Natural killer cell treated with Interleukin-12 subunit alpha and Interleukin-12 subunit beta and Interleukin-15 and Interleukin-18, amount 100 ng/mL, for 72 hours (primary cell): ENCODE results near the gene AHDC1. TPM values are rescaled to one million over a fixed set of nuclear protein-coding genes. Genes with fewer than 3 reads are reported as not detected.

Experiments
- ATAC-seq, 2 donors: fragments of 150-1000 bp; cut with Tn5 transposase in 1 of 2; sonication (Bioruptor Pico), chemical (Tn5 transposase) in 1 of 2; 2 replicates each; pipeline ENCODE4 v1.10.0; 2021
- DNase-seq: peaks from one replicate; pipeline ENCODE4 v3.0.0; 2022; ENCODE audit warnings: low spot score
- H3K27ac Mint-ChIP-seq, 2 donors: 1 replicate in 1 of 2; 2 replicates in 1 of 2; pipeline ENCODE4 v1.8.0; 2022; ENCODE audit warnings: mixed read lengths in 2 of 2, mild to moderate bottlenecking in 1 of 2, moderate library complexity in 1 of 2
- H3K27me3 Mint-ChIP-seq, 2 donors: 1 replicate in 1 of 2; 2 replicates in 1 of 2; pipeline ENCODE4 v1.8.0; 2022; ENCODE audit warnings: mixed read lengths in 2 of 2
- H3K36me3 Mint-ChIP-seq: one replicate; pipeline ENCODE4 v1.8.0; 2022; ENCODE audit warnings: mixed read lengths
- H3K4me1 Mint-ChIP-seq, 2 donors: 1 replicate in 1 of 2; 2 replicates in 1 of 2; pipeline ENCODE4 v1.8.0; 2022; ENCODE audit warnings: low read depth in 2 of 2, mixed read lengths in 2 of 2, mild to moderate bottlenecking in 1 of 2
- H3K4me3 Mint-ChIP-seq: one replicate; pipeline ENCODE4 v1.8.0; 2022; ENCODE audit warnings: mixed read lengths
- H3K9me3 Mint-ChIP-seq: 2 replicates; pipeline ENCODE4 v1.8.0; 2022; ENCODE audit warnings: mixed read lengths
- total RNA-seq, 2 donors: library from RNA; stranded (reverse); gene quantifications; one replicate each; pipeline ENCODE4 v1.2.3, GENCODE V29; 2022

The AHDC1 gene
- total RNA-seq, 2 donors from 2014 or later: 38.8 to 42.9 TPM

DNA sequence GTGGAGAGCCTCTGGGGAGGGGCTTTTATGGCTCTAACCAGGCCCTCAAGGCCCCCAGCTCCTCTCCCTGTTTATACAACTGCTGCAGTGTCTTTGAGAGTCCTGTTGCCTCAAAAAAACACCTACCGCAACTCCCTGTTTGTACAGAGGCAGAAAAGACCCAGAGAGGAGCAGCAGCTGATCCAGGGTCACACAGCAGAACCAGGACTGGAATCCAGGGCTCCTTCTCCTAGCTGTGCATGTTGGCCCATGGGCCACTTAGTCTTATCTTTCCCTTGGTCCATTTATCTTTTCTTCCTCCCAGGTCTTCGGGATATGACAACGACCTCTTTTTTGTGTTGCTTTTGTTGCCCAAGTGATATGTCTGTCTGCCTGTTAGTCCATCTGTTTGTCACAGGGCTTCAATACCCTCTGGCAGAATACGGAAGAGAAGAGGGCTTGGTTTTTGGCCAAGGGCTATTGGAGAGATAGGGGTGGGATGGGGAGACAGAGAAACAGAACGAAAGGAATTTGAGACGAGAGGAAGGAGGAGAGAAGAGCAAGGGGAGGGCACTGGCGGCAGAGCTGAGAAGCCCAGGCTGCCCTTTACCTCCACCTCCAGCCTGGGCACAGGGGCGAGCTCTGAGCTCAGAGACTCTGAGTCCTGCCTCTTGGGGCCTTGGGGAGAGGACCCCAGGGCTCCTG lies 80.5 kb downstream of the AHDC1 start:
- Mint-ChIP-seq H3K4me1 (peaks cover 27 to 32% of the 10 kb centered on the region in 2 donors), H3K4me3 (no peak overlapping the region), H3K36me3 (no peaks in the 10 kb centered on the region), H3K27me3 (peaks cover 2 to 15% of the 10 kb centered on the region in 2 donors), H3K9me3 (no peaks in the 10 kb centered on the region), H3K27ac (peak overlapping the region in 1 of 2 donors; percentile 19)
- ATAC-seq (no peak), DNase-seq (no peak)

DNA sequence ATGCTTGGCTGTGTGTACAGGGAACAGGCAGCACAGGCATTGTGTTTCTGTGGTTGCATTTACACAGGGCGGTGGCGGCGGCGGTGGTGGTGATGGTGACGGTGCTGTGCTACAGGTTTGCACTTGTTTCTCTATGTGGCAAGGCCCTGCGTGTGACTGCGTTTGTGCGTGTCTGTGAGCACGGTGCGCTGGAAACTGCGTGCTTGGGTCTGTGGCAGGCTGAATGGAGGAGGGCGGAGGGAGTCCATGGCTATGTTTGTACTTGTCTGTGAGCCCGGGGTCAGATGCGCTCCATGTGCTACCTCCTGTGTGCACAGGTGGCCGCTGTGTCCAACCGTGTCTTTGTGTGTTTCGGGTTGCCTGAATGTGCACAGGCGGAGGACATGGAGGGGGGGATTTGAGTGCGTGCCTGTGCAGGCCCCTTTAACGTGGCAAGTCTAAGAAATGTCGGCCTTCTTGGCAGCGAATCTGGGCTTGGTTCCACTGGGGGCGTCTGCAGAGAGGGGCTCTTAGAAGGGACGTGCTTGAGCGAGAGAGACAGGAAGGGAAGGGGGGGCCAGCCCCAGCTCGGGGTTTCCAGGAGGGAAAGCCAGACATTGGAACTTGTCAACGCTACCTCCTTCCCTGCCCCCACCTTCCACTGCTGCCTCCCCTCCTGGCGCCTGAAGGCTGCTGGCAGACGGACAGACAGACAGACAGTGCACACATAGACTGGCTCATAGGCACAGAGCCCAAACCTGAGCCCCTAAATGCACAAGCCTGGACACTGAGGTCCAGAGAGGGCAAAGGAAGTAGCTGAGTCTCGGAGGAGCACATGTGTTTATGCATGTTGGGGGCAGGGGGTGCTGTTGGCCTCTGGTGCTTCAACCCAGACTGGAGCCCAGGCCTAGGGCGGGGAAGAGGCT lies 81.3 kb downstream of the AHDC1 start:
- Mint-ChIP-seq H3K36me3 (no peaks in the 10 kb centered on the region), H3K4me1 (peaks cover 24 to 29% of the 10 kb centered on the region in 2 donors), H3K9me3 (no peaks in the 10 kb centered on the region), H3K4me3 (peak overlapping the region; percentile 54), H3K27ac (peak overlapping the region; percentile 28 to 35), H3K27me3 (peaks cover 0 to 17% of the 10 kb centered on the region in 2 donors)
- DNase-seq (no peak), ATAC-seq (peak; percentile 54 to 67)

DNA sequence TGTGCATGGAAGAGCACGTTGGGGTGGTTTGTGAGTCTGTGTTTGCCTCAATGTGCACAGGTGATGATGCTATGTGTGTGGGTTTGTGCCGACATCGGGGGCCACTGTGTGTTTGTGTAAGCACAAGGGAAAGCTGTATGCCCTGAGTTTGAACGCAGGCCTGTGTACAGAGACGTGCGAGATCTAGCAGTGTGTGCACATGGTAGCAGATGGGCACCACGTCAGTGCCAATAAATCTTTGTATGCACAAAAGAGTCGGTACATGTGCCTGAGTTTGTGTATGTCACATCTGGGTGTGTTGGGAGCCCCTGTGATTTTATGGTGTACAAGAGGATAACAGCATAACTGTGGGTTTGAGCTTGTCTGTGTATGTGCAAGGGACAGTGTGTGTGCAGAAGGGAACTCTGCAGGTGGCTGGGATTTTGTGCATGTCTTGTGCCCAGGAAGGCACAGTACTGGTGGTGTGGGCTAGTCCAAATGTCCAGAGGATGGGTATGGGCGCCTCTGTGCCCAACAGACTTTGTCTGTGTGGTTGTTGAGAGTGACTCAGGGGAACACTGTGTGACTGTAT lies 82.0 kb downstream of the AHDC1 start:
- Mint-ChIP-seq H3K27me3 (peaks cover 0 to 17% of the 10 kb centered on the region in 2 donors), H3K9me3 (no peaks in the 10 kb centered on the region), H3K4me3 (peak overlapping the region; percentile 54), H3K36me3 (no peaks in the 10 kb centered on the region), H3K4me1 (peaks cover 24 to 29% of the 10 kb centered on the region in 2 donors), H3K27ac (peak overlapping the region; percentile 28 to 35)
- ATAC-seq (peak in 1 of 2 donors; percentile 7), DNase-seq (no peak)

DNA sequence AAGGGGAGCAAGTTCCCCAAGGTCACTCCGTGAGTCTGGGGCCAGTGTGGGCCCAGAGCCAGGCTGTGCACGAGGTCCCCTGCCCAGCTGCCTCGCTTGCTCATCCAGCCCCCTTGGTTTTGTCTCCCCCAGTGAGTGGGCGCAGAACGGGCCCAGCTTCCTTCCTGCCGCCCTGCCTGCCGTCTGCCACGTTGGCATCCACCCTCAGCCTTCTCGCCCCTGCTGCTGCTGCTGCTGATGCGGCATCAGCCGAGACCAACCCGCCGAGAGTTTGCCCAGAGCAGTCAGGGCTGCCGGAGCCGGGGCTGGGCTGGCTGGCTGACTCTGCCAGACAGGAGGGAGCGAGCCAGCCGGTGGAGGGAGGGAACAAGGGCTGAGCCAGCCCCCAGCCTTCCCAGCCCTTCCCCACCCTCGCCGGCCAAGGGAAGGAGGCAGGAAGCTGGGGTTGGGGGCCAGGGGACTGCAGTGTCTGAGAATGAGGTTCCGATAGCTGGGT lies 82.6 kb downstream of the AHDC1 start:
- Mint-ChIP-seq H3K9me3 (no peaks in the 10 kb centered on the region), H3K4me3 (peak overlapping the region; percentile 54), H3K27me3 (peaks cover 0 to 12% of the 10 kb centered on the region in 2 donors), H3K36me3 (no peaks in the 10 kb centered on the region), H3K27ac (peak overlapping the region; percentile 28 to 35), H3K4me1 (peaks cover 19 to 25% of the 10 kb centered on the region in 2 donors)
- DNase-seq (no peak), ATAC-seq (peak in 1 of 2 donors; percentile 48)

DNA sequence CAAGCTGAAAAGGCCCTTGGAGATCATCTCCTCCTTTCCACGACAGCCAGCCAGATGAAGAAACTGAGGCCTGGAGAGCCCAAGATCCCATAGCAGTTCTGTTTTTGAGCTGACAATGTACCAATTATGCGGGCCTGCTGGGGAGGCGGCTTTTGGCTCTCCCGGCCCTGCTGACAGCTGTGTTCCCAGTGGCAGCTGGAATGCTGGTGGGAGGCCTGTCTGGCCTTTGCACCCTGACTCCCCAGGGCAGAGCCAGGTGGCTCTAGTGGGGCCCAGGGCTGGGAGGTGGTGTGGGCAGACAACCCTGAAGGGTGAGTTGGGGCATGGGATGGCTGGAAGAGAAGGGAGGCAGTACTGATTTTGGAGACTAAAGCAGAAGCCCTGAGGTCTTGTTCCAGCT lies 83.3 kb downstream of the AHDC1 start:
- Mint-ChIP-seq H3K36me3 (no peaks in the 10 kb centered on the region), H3K27me3 (peaks cover 0 to 12% of the 10 kb centered on the region in 2 donors), H3K4me3 (no peak overlapping the region), H3K9me3 (no peaks in the 10 kb centered on the region), H3K4me1 (peaks cover 15 to 19% of the 10 kb centered on the region in 2 donors), H3K27ac (peak overlapping the region in 1 of 2 donors; percentile 17)
- DNase-seq (no peak), ATAC-seq (no peak)

DNA sequence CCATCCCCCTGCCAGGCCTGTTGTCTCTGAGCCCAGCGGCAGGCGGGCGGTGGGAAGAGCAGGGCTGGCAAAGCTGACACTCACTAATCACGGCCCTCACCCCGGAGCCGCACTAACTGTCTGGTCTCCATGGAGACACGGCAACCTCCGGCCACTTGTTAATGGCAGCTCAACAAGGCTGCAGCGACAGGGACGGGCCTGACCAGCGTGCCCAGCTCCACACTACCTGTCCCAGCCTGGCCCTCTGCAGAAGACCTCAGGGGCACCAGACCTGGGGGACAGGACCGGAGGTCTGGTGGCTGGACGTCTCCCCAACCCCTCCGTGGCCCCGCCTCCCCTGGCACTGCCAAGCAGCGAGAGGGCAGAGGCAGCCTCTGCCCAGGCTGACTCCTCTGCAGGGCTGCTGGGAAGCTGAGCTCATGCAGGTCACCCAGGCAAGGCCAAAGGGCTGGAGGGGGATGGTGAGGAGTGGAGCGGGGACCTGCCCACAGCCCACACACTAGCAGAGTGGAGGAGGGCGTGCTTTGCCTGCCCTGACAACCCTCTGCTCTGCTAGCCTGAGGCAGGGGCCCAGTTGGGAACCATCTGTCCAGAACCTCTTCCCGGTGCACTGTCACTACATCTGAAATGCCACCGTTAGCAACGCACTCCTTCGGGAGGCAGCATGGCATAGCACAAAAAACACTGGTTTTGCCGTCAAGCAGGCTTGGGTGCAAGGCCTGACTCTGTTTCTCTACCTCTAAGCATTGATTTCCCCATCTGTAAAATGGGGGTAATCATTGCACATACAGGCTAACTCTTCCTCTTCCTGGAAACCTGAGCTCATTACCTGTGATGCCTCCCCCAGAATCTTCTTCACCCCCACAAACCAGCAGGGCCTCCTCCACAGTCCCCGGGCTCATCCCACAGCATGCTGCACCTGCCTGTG lies 84.3 kb downstream of the AHDC1 start:
- DNase-seq (no peak), ATAC-seq (no peak)
- H3K27ac Mint-ChIP-seq: peak overlapping the region in 1 of 2 donors; percentile 17
- no peak overlapping the region for H3K4me3 Mint-ChIP-seq
- no peaks in the 10 kb centered on the region for H3K36me3 Mint-ChIP-seq
- no peaks in the 10 kb centered on the region for H3K9me3 Mint-ChIP-seq
- peaks cover 14 to 15% of the 10 kb centered on the region in 2 donors for H3K4me1 Mint-ChIP-seq
- peaks cover 0 to 12% of the 10 kb centered on the region in 2 donors for H3K27me3 Mint-ChIP-seq

DNA sequence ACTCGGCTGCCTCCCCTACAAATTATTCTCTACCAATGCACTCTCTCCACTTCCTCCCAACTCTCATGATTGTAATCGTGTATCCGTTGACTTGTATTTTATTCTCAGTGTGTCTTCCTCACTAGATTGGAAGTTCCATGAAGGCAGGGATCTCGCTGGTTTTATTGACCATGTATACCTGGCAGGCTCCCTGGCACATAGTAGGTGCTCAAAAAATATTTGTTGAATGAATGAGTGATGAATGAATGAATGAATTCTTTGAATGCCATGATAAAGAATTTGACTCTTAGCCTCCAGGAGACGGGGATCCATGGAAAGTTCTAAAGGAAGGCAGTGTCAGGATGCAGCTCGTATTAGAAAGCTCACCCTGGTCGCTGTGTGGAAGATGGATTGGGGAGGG lies 85.1 kb downstream of the AHDC1 start:
- Mint-ChIP-seq H3K27me3 (peaks cover 0 to 9% of the 10 kb centered on the region in 2 donors), H3K9me3 (no peaks in the 10 kb centered on the region), H3K4me3 (no peak overlapping the region), H3K27ac (no peak overlapping the region), H3K36me3 (no peaks in the 10 kb centered on the region), H3K4me1 (peaks cover 14 to 15% of the 10 kb centered on the region in 2 donors)
- DNase-seq (no peak), ATAC-seq (no peak)

DNA sequence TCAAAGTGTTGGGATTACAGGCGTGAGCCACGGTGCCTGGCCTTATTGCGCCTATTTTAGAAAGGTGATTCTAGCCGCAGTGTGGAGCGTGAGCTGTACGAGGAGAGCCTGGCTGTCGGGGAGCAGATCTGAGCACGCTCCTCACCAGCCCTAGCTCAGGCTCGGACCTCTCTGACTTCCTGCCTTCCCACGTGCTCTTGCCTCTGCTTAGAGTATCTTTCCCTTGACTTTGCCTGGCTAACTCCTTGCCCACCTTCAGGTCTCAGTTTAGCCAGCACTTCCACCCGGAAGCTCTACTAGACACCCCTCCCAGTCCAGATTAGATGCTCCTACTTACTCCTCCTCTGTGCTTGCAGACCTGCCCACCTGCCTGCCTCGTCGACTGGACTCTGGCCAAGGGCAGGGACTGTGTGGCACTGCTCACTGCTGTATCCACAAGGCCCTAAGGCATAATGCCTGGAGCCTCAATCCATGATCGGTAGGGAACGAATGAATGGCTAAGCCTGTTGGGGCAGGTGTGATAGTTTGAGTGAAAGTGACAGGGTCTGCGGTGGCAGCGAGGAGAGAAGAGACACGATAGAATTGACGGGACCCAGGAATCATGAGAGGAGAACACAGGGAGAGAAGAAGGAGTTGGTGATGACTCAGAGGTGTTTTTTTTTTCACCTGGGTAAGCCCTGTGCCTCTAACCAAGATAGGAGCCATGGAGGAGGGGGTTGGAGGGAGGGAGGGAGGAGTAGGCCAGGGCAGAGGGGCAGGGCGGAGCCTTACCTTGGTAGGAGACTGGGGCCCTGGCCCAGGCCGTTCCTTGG lies 85.8 kb downstream of the AHDC1 start:
- H3K4me1 Mint-ChIP-seq: peaks cover 14 to 15% of the 10 kb centered on the region in 2 donors
- H3K36me3 Mint-ChIP-seq: no peaks in the 10 kb centered on the region
- no peak overlapping the region for H3K27ac Mint-ChIP-seq
- ATAC-seq (no peak), DNase-seq (no peak)
- no peaks in the 10 kb centered on the region for H3K9me3 Mint-ChIP-seq
- no peak overlapping the region for H3K4me3 Mint-ChIP-seq
- peaks cover 0 to 6% of the 10 kb centered on the region in 2 donors for H3K27me3 Mint-ChIP-seq

DNA sequence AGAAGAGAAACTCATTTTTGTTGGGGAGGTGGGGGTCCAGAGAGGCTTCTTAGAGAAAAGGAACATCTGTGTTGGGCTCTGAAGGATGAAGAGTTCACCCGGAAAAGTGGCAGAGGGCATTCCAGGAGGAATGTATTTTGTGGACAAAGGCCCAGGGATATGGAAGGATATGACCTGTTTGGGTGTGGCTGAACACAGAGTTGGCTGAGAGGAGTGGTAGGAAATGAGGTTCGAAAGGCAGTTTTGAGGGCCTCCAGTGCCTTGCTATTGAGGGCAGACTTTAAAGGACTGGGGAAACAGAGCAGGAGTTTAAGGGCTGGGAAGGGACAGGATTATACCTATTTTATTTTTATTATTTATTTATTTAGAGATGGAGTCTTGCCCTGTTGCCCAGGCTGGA lies 86.6 kb downstream of the AHDC1 start:
- ATAC-seq (no peak), DNase-seq (no peak)
- Mint-ChIP-seq H3K27me3 (peaks cover 0 to 6% of the 10 kb centered on the region in 2 donors), H3K9me3 (no peaks in the 10 kb centered on the region), H3K27ac (peak overlapping the region in 1 of 2 donors; percentile 20), H3K4me3 (no peak overlapping the region), H3K36me3 (no peaks in the 10 kb centered on the region), H3K4me1 (peaks cover 9 to 10% of the 10 kb centered on the region in 2 donors)

DNA sequence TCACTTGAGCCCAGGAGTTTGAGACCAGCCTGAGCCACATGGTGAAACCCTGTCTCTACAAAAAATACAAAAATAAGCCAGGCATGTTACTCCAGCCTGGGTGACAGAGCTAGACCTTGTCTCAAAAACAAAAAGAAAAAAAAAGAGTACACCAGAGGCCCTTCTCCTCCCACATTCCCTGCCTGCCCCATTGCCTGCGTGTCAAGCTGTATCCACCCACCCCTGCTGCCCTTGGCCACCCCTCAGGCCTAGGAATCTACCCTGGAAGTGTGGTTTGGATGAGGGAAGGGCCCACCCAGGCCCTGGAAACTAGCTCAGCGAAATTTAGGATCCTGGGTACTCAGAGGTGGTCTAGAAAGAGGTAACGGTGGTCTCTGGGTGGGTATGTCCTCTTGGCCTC lies 88.3 kb downstream of the AHDC1 start:
- no peaks in the 10 kb centered on the region for H3K4me1 Mint-ChIP-seq
- H3K9me3 Mint-ChIP-seq: no peaks in the 10 kb centered on the region
- H3K27ac Mint-ChIP-seq: no peak overlapping the region
- H3K4me3 Mint-ChIP-seq: no peak overlapping the region
- DNase-seq (no peak), ATAC-seq (no peak)
- H3K36me3 Mint-ChIP-seq: no peaks in the 10 kb centered on the region
- peaks cover 0 to 2% of the 10 kb centered on the region in 2 donors for H3K27me3 Mint-ChIP-seq

DNA sequence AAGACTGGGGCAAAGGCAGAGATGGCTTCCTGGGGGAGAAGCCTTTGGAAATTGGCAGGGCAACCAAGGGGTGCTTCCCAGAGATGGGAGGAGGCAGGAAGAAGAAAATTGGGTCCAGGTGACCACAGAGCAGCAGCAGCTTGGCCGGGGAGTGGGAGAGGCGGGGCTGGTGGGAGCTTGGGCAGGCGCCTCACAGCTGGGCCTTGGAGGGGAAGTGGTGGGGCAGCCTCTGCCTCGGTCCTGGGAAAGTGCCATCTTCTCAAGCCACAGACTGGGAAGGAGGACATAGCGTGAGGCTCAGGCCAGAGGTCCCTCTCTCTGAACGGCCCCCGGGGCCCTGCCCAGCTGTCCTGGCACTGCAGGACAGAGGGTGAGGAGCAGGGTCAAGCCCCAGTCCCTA lies 90.0 kb downstream of the AHDC1 start:
- Mint-ChIP-seq H3K9me3 (no peaks in the 10 kb centered on the region), H3K36me3 (no peaks in the 10 kb centered on the region), H3K27ac (no peak overlapping the region), H3K4me3 (no peak overlapping the region), H3K4me1 (no peaks in the 10 kb centered on the region), H3K27me3 (peaks cover 0 to 2% of the 10 kb centered on the region in 2 donors)
- DNase-seq (no peak), ATAC-seq (no peak)

DNA sequence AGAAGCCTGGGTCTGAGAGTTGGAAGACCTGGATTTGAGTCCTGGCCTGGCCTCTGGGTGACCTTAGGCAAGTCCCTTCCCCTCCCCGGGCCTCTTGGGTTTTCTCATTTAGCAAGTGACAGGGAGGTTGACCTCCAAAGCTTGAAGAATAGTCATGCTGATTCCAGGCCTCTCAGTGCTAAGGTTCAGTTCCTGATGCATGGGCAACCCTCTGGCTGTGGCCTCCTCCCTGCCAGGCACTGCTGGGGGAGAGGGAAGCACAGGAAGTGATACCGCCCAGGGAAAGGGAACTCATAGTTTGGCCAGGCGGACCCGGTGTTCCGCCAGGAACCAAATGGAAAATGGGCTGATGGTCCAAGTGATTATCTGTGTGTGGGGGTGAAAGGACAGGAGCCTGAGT lies 90.4 kb downstream of the AHDC1 start:
- Mint-ChIP-seq H3K27ac (no peak overlapping the region), H3K27me3 (peaks cover 0 to 2% of the 10 kb centered on the region in 2 donors), H3K36me3 (no peaks in the 10 kb centered on the region), H3K4me3 (no peak overlapping the region), H3K9me3 (no peaks in the 10 kb centered on the region), H3K4me1 (no peaks in the 10 kb centered on the region)
- DNase-seq (no peak), ATAC-seq (no peak)
